Endothelial cell of umbilical vein (primary cell): Measurements from ENCODE around the gene CYREN. TPM values are rescaled to one million over a fixed set of nuclear protein-coding genes. Genes with fewer than 3 reads are reported as not detected.

Source experiments
- BruUV-seq: library from RNA; stranded (reverse); fragments of 400-500 nt; replicated peaks from 2 replicates; lab custom pipeline; 2021; lab: Mats Ljungman, UMichigan
- CTCF ChIA-PET: fragments of 300-600, 350-600 bp; sonication (Branson Sonifier 250); formaldehyde crosslinking; loops from one replicate; lab custom pipeline; 2021; ENCODE audit warnings: antibody characterized with exemption, inconsistent platforms; lab: Charles Lee
- POLR2A ChIA-PET: fragments of 300-600, 350-600 bp; sonication (Branson Sonifier 250); formaldehyde crosslinking; loops from one replicate; lab custom pipeline; 2021; ENCODE audit warnings: antibody characterized with exemption, inconsistent platforms; lab: Charles Lee
- DNase-seq: peaks from one replicate; pipeline ENCODE4 v3.0.0-alpha.2; 2011; ENCODE audit warnings: low read depth, low spot score
- FAIRE-seq: peaks from 2 replicates; lab custom pipeline; 2011; peaks lifted over from hg19 to GRCh38; lab: Jason Lieb, UNC
- H2AFZ ChIP-seq: 2 replicates; pipeline ENCODE4 v1.6.0; 2012; ENCODE audit warnings: low read depth, low read length, control low read depth, inconsistent platforms
- H3K27ac ChIP-seq: 2 replicates; pipeline ENCODE4 v1.5.1; 2011; ENCODE audit warnings: low read depth, mild to moderate bottlenecking, control low read depth, low read length, moderate library complexity; ENCODE audit not compliant: insufficient read depth
- H3K27me3 ChIP-seq, 2 experiments: 2 replicates each; pipeline versions ENCODE4 v1.6.0 to v1.6.1; 2011; ENCODE audit warnings: low read length in 2 of 2, mixed read lengths in 1 of 2; ENCODE audit not compliant: control insufficient read depth in 2 of 2, insufficient read depth in 2 of 2
- H3K36me3 ChIP-seq, 2 experiments: 2 replicates in 1 of 2; 3 replicates in 1 of 2; pipeline ENCODE4 v1.5.1; 2011; ENCODE audit warnings: low read length in 2 of 2, mild to moderate bottlenecking in 1 of 2, moderate library complexity in 1 of 2; ENCODE audit not compliant: control insufficient read depth in 2 of 2, insufficient read depth in 2 of 2; ENCODE audit errors: extremely low read depth in 1 of 2
- H3K4me1 ChIP-seq: 3 replicates; pipeline ENCODE4 v1.5.1; 2011; ENCODE audit warnings: mild to moderate bottlenecking, low read length; ENCODE audit not compliant: control insufficient read depth, insufficient read depth; ENCODE audit errors: extremely low read depth
- H3K4me2 ChIP-seq: 2 replicates; pipeline ENCODE4 v1.6.1; 2011; ENCODE audit warnings: low read length, control low read depth, mixed read lengths; ENCODE audit not compliant: insufficient read depth
- H3K4me3 ChIP-seq, 3 experiments: fragments of 200-600 bp in 1 of 3; sonication (generic), shearing (Covaris generic) in 1 of 3; replicated peaks in 1 of 3; 2 replicates each; pipeline ENCODE4 v1.5.1; 2011 to 2016; ENCODE audit warnings: control low read depth in 3 of 3, low read length in 3 of 3, mild to moderate bottlenecking in 2 of 3, inconsistent platforms in 1 of 3, low read depth in 1 of 3, moderate library complexity in 1 of 3; ENCODE audit not compliant: insufficient read depth in 1 of 3
- H3K79me2 ChIP-seq: 2 replicates; pipeline ENCODE4 v1.6.0; 2012; ENCODE audit warnings: low read length, inconsistent platforms; ENCODE audit not compliant: control insufficient read depth, insufficient read depth
- H3K9ac ChIP-seq: replicated peaks from 2 replicates; pipeline ENCODE3; 2011; ENCODE audit warnings: low read length, control low read depth; ENCODE audit not compliant: insufficient read depth; ENCODE audit errors: extremely low read depth
- H3K9me1 ChIP-seq: replicated peaks from 3 replicates; pipeline ENCODE4 v1.6.0; 2011; ENCODE audit warnings: mild to moderate bottlenecking, low read length; ENCODE audit not compliant: control insufficient read depth, insufficient read depth; ENCODE audit errors: extremely low read depth
- H3K9me3 ChIP-seq: replicated peaks from 2 replicates; pipeline ENCODE4 v1.5.1; 2012; ENCODE audit warnings: low read length, inconsistent platforms; ENCODE audit not compliant: control insufficient read depth, insufficient read depth
- H4K20me1 ChIP-seq: replicated peaks from 2 replicates; pipeline ENCODE3; 2011; ENCODE audit warnings: mild to moderate bottlenecking, low read length; ENCODE audit not compliant: control insufficient read depth, insufficient read depth; ENCODE audit errors: extremely low read depth
- EZH2 ChIP-seq: IDR thresholded peaks from 2 replicates; pipeline ENCODE4 v1.6.1; 2012; ENCODE audit warnings: borderline replicate concordance, low read depth, mild to moderate bottlenecking, moderate library complexity, low read length, inconsistent platforms; ENCODE audit not compliant: severe bottlenecking
- FOS ChIP-seq: IDR thresholded peaks from 2 replicates; pipeline ENCODE4 v1.6.1; 2011; ENCODE audit warnings: mild to moderate bottlenecking, low read length, moderate library complexity, borderline replicate concordance; ENCODE audit not compliant: insufficient read depth
- GATA2 ChIP-seq: IDR thresholded peaks from 2 replicates; pipeline ENCODE4 v1.7.0; 2011; ENCODE audit warnings: low read depth, mild to moderate bottlenecking, moderate library complexity, mixed read lengths, low read length; ENCODE audit not compliant: insufficient read length, insufficient read depth
- JUN ChIP-seq: IDR thresholded peaks from 2 replicates; pipeline ENCODE4 v1.6.1; 2011; ENCODE audit warnings: borderline replicate concordance, low read depth; ENCODE audit not compliant: insufficient read length, insufficient read depth
- MYC ChIP-seq: IDR thresholded peaks from one replicate; pipeline ENCODE4 v1.6.1; 2011; ENCODE audit warnings: mild to moderate bottlenecking, low read depth, low read length
- POLR2A ChIP-seq: IDR thresholded peaks from 2 replicates; pipeline ENCODE4 v1.6.1; 2012; ENCODE audit warnings: low read depth, mild to moderate bottlenecking, control low read depth, low read length
- POLR2AphosphoS5 ChIP-seq: IDR thresholded peaks from 2 replicates; pipeline ENCODE4 v1.6.1; 2012; ENCODE audit warnings: low read depth, mild to moderate bottlenecking, control low read depth, low read length, moderate library complexity; ENCODE audit not compliant: insufficient read depth
- dilution Hi-C: fragments of 300-500 bp; cut with MboI; formaldehyde crosslinking; loops from one replicate; pipeline ENCODE4 v1.15.0; 2019; ENCODE audit warnings: low sequenced_read_pairs; ENCODE audit not compliant: extremely low pct_ligation_motif_present
- intact Hi-C: fragments of 100-400 bp; cut with micrococcal nuclease; formaldehyde crosslinking; loops from one replicate; pipeline ENCODE4 v1.10.0; 2022
- polyA plus RNA-seq, 4 experiments: library from polyadenylated mRNA; depleted of rRNA in 3 of 4; stranded (reverse) in 3 of 4; unstranded in 1 of 4; fragments of >200 nt; gene quantifications; 2 replicates each; pipeline versions ENCODE4 v1.2.1 to v1.2.3, GENCODE V29; 2011 to 2012; ENCODE audit warnings: missing spikeins in 1 of 4
- total RNA-seq: library from RNA; stranded (reverse); gene quantifications from 2 replicates; pipeline ENCODE4 v1.2.3, GENCODE V29; 2021
- TF ChIP-seq, protein P1 (sequence below): IDR thresholded peaks from 2 replicates; pipeline ENCODE4 v1.6.1; 2011; ENCODE audit not compliant: insufficient read depth, insufficient read length
- TF ChIP-seq, protein P2 (sequence below), 2 donors: IDR thresholded peaks; 1 replicate in 1 of 2; 2 replicates in 1 of 2; pipeline ENCODE4 v1.5.1; 2011; ENCODE audit warnings: low read length in 2 of 2, mild to moderate bottlenecking in 2 of 2, moderate library complexity in 2 of 2, control low read depth in 1 of 2, inconsistent platforms in 1 of 2, low read depth in 1 of 2; ENCODE audit not compliant: insufficient read depth in 1 of 2; ENCODE audit errors: extremely low read depth in 1 of 2

The CYREN gene
- total and polyA plus RNA-seq, 2 donors (not counting 3 experiments of a cell fraction or from before 2014, with no cell fraction given) = 19.1 to 30.8 TPM

DNA sequence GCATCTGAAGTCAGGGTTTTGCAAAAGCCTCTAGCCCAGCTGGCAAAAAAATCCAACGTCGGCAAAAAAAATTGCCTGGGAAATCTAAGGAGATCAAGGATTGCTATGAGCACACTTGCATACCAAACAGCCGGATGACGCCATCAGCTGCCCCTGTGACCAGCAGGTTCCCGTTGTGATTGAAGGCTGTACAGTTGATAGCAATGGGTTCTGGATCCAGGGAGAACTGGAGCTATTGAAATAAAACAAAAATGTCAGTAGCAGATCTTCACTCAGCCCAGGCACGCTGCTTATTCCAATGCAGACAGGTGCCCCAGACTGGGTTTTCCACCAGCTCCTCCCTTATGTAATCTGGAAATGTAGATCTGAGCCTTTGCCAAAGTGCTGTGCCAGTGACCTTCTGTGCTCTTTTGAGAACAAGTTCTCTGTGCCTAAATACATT is 18.7 kb upstream of the CYREN start:
- peaks cover 2 to 16% of the 10 kb centered on the region in 2 experiments for H3K36me3 ChIP-seq

More for the DNA sequence above, 18.7 kb upstream of the CYREN start:
- no peaks in the 10 kb centered on the region for H3K9me1 ChIP-seq
- H3K9me3 ChIP-seq = no peaks in the 10 kb centered on the region
- H3K79me2 ChIP-seq = no peaks in the 10 kb centered on the region
- BruUV-seq = no TSS peak
- H4K20me1 ChIP-seq = no peaks in the 10 kb centered on the region
- no peak overlapping the region for H3K27ac ChIP-seq
- H3K4me3 ChIP-seq = no peak overlapping the region
- H2AFZ ChIP-seq = no peak overlapping the region
- H3K4me1 ChIP-seq = no peaks in the 10 kb centered on the region
- dilution Hi-C loops = no loop called here
- CTCF ChIA-PET = no interaction called here
- no peaks in the 10 kb centered on the region for H3K27me3 ChIP-seq
- H3K4me2 ChIP-seq = no peak overlapping the region
- no peak overlapping the region for H3K9ac ChIP-seq
- no peak for FAIRE-seq
- intact Hi-C loops = no loop called here
- DNase-seq = no peak
- no peak for TF ChIP-seq GATA2
- TF ChIP-seq FOS = no peak
- TF ChIP-seq, protein P1, sequence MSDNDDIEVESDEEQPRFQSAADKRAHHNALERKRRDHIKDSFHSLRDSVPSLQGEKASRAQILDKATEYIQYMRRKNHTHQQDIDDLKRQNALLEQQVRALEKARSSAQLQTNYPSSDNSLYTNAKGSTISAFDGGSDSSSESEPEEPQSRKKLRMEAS = no peak
- TF ChIP-seq POLR2AphosphoS5 = no peak
- no peak for TF ChIP-seq EZH2
- TF ChIP-seq MYC = no peak
- no peak for TF ChIP-seq JUN
- TF ChIP-seq, protein P2, sequence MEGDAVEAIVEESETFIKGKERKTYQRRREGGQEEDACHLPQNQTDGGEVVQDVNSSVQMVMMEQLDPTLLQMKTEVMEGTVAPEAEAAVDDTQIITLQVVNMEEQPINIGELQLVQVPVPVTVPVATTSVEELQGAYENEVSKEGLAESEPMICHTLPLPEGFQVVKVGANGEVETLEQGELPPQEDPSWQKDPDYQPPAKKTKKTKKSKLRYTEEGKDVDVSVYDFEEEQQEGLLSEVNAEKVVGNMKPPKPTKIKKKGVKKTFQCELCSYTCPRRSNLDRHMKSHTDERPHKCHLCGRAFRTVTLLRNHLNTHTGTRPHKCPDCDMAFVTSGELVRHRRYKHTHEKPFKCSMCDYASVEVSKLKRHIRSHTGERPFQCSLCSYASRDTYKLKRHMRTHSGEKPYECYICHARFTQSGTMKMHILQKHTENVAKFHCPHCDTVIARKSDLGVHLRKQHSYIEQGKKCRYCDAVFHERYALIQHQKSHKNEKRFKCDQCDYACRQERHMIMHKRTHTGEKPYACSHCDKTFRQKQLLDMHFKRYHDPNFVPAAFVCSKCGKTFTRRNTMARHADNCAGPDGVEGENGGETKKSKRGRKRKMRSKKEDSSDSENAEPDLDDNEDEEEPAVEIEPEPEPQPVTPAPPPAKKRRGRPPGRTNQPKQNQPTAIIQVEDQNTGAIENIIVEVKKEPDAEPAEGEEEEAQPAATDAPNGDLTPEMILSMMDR (IDR thresholded peaks at IDR 0.05; ENCODE audit: extremely low read depth in 1 of 2, insufficient read depth in 1 of 2, low read depth in 1 of 2, low read length in 2 of 2) = no peak
- no peak for TF ChIP-seq POLR2A
- POLR2A ChIA-PET = interaction anchor here (0.7 kb wide), 1 partner anchor 10 kb away, joined by 3 read pairs; no protein-coding TSS in a partner anchor
